Tibial nerve (tissue), 4 donors: ENCODE data around the gene USP2. TPM values are rescaled to one million over a fixed set of nuclear protein-coding genes. Genes with fewer than 3 reads are reported as not detected.

ENCODE experiments used
- DNase-seq, 2 donors: peaks; one replicate each; pipeline ENCODE4 v3.0.0-alpha.2; 2019; ENCODE audit warnings: low spot score in 2 of 2
- H3K27ac ChIP-seq, 4 donors: fragments of 200-600 bp; sonication (generic) in 3 of 4; one replicate each; pipeline ENCODE4 v1.5.1; 2017 to 2019; ENCODE audit warnings: mild to moderate bottlenecking in 1 of 4
- H3K27me3 ChIP-seq, 2 donors: fragments of 200-600 bp; sonication (generic) in 1 of 2; one replicate each; pipeline versions ENCODE4 v1.5.1 to v1.6.0; 2017 to 2019
- H3K36me3 ChIP-seq, 3 donors: fragments of 200-600 bp; sonication (generic); one replicate each; pipeline ENCODE4 v1.5.1; 2018 to 2019
- H3K4me1 ChIP-seq, 4 donors: fragments of 200-600 bp; sonication (generic) in 3 of 4; one replicate each; pipeline ENCODE4 v1.5.1; 2017 to 2019
- H3K4me3 ChIP-seq, 4 donors: fragments of 200-600 bp; sonication (generic) in 3 of 4; one replicate each; pipeline ENCODE4 v1.5.1; 2017 to 2019; ENCODE audit warnings: mild to moderate bottlenecking in 1 of 4, moderate library complexity in 1 of 4
- H3K9me3 ChIP-seq, 4 donors: fragments of 200-600 bp; sonication (generic) in 3 of 4; one replicate each; pipeline ENCODE4 v1.5.1; 2017 to 2019
- EP300 ChIP-seq, 2 donors: sonication (generic); formaldehyde crosslinking; IDR thresholded peaks; one replicate each; pipeline ENCODE4 v1.6.1; 2017; ENCODE audit warnings: antibody characterized with exemption in 2 of 2, mild to moderate bottlenecking in 1 of 2
- POLR2A ChIP-seq, 2 donors: fragments of 450-650 bp; IDR thresholded peaks; one replicate each; pipeline ENCODE4 v1.6.1; 2017; ENCODE audit warnings: antibody characterized with exemption in 2 of 2, mild to moderate bottlenecking in 2 of 2, moderate library complexity in 2 of 2
- WGBS, 2 donors: methylation state at CpG; one replicate each; pipeline ENCODE4 v1.1.5; 2018; 5-methylcytosine and 5-hydroxymethylcytosine counted together
- total RNA-seq, 4 donors: library from RNA; depleted of rRNA; stranded (reverse); fragments of >200 nt; gene quantifications; one replicate each; pipeline ENCODE4 v1.1.0, GENCODE V29; 2016
- TF ChIP-seq, protein P1 (sequence below), 5 experiments: fragments of 200-600 bp in 3 of 5; fragments of 450-650 bp in 2 of 5; sonication (generic) in 3 of 5; IDR thresholded peaks; one replicate each; pipeline ENCODE4 v1.5.1; 2016 to 2019; ENCODE audit warnings: antibody characterized with exemption in 5 of 5, mild to moderate bottlenecking in 3 of 5, moderate library complexity in 2 of 5

Gene USP2
- total RNA-seq, 4 donors from 2014 or later: 2.1 to 18.4 (median 11.6) TPM

DNA sequence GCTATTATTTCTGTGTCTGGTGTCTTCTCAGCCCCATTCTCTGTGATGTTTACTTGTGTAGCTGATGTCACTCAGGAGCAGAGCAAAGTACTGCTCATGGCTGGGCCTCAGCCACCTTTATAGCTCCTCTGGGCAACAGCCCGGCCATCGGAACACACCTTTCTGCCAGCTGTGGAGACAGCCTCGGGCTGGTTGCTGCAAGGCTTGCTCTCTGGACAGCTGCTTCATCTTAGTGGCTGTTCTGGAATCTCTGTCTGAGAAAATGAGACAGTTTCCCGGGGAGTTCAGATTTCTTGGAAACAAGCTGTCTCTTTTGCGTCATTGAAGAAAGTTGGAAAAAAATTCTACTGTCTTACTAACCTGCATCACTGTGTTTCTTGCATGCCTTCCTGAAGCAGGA, 21.5 kb upstream of the USP2 start:
- 75 to 79% methylated on average over 5 of the region's 5 CpGs for WGBS, 2 donors
- no peak overlapping the region for H3K27ac ChIP-seq
- H3K9me3 ChIP-seq: peaks cover 0 to 38% (median 0%) of the 10 kb centered on the region in 4 donors

DNA sequence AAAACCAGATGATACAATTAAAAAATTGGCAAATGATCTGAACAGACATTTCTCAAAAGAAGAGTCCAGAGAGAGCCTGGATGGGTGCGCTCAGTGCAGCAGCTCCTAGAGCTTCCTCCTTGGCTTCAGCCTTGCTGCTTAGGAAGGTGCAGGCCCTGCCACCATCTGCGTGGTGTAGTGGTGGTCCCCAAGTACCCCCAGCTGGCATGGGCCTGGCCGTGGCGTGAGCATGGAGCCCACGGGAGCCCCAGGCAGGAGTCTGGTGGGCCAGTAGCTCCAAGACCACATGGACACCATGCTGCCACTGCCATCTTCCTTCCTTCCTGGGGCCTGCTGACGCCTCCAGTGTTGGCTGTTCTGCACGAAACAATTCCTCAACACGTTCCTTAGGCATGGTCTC, 21.0 kb upstream of the USP2 start:
- WGBS, 2 donors: 85 to 95% methylated on average over 8 of the region's 8 CpGs

More for the DNA sequence above, 21.5 kb upstream of the USP2 start:
- no peaks in the 10 kb centered on the region for H3K4me1 ChIP-seq
- TF ChIP-seq POLR2A (IDR thresholded peaks at IDR 0.05): no peak
- no peaks in the 10 kb centered on the region for H3K27me3 ChIP-seq
- DNase-seq: no peak
- no peak overlapping the region for H3K4me3 ChIP-seq
- no peaks in the 10 kb centered on the region for H3K36me3 ChIP-seq

DNA sequence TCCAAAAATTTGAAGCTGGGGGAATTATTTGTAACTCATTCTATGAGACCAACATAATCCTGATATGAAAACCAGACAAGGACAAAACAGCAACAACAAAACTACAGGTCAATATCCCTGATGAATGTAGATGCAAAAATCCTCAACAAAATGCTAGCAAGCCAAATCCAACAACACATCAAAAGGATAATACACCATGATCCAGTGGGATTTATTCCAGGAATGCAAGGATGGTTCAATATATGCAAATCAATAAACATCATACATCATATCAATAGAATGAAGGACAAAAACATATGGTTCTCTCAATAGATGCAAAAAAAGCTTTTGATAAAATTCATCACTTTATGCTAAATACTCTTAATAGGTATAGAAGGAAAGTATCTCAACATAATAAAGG, 19.4 kb upstream of the USP2 start:
- H3K9me3 ChIP-seq: peaks cover 0 to 47% (median 0%) of the 10 kb centered on the region in 4 donors
- H3K27ac ChIP-seq: no peak overlapping the region
- no peaks in the 10 kb centered on the region for H3K36me3 ChIP-seq
- no peaks in the 10 kb centered on the region for H3K4me1 ChIP-seq
- H3K27me3 ChIP-seq: no peaks in the 10 kb centered on the region
- H3K4me3 ChIP-seq: no peak overlapping the region
- no peak for TF ChIP-seq EP300 (IDR thresholded peaks at IDR 0.05)
- TF ChIP-seq POLR2A (IDR thresholded peaks at IDR 0.05): no peak
- TF ChIP-seq, protein P1, sequence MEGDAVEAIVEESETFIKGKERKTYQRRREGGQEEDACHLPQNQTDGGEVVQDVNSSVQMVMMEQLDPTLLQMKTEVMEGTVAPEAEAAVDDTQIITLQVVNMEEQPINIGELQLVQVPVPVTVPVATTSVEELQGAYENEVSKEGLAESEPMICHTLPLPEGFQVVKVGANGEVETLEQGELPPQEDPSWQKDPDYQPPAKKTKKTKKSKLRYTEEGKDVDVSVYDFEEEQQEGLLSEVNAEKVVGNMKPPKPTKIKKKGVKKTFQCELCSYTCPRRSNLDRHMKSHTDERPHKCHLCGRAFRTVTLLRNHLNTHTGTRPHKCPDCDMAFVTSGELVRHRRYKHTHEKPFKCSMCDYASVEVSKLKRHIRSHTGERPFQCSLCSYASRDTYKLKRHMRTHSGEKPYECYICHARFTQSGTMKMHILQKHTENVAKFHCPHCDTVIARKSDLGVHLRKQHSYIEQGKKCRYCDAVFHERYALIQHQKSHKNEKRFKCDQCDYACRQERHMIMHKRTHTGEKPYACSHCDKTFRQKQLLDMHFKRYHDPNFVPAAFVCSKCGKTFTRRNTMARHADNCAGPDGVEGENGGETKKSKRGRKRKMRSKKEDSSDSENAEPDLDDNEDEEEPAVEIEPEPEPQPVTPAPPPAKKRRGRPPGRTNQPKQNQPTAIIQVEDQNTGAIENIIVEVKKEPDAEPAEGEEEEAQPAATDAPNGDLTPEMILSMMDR (IDR thresholded peaks at IDR 0.05): no peak
- no peak for DNase-seq

More for the DNA sequence above, 21.0 kb upstream of the USP2 start:
- H3K27me3 ChIP-seq: no peaks in the 10 kb centered on the region
- no peak for DNase-seq
- peaks cover 0 to 44% (median 0%) of the 10 kb centered on the region in 4 donors for H3K9me3 ChIP-seq
- H3K4me1 ChIP-seq: no peaks in the 10 kb centered on the region
- H3K36me3 ChIP-seq: no peaks in the 10 kb centered on the region
- H3K4me3 ChIP-seq: no peak overlapping the region
- TF ChIP-seq POLR2A (IDR thresholded peaks at IDR 0.05): no peak
- TF ChIP-seq, protein P1 (IDR thresholded peaks at IDR 0.05): no peak
- no peak for TF ChIP-seq EP300 (IDR thresholded peaks at IDR 0.05)
- no peak overlapping the region for H3K27ac ChIP-seq

DNA sequence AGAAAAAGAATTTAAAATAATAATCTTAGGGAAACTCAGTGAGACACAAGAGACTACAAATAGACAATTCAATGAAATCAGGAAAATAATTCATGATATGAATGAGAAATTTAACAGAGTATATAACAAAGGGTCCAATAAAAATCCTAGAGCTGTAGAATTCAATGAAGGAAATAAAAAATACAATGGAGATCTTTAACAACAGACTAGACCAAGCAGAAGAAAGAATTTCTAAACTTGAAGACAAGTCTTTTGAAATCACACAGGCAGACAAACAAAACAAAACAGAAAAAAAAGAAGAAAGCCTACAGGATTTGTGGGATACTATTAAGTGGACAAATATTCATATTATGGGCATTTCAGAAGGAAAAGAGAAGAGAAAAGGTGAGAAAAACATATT, 16.2 kb upstream of the USP2 start:
- Histone ChIP-seq H3K4me3 (no peak overlapping the region), H3K27ac (no peak overlapping the region), H3K36me3 (no peaks in the 10 kb centered on the region), H3K4me1 (no peaks in the 10 kb centered on the region), H3K27me3 (no peaks in the 10 kb centered on the region), H3K9me3 (peaks cover 0 to 47% (median 0%) of the 10 kb centered on the region in 4 donors)
- DNase-seq: no peak
- TF ChIP-seq, protein P1 (IDR thresholded peaks at IDR 0.05): no peak
- TF ChIP-seq EP300 (IDR thresholded peaks at IDR 0.05) (no peak), POLR2A (IDR thresholded peaks at IDR 0.05) (no peak)

DNA sequence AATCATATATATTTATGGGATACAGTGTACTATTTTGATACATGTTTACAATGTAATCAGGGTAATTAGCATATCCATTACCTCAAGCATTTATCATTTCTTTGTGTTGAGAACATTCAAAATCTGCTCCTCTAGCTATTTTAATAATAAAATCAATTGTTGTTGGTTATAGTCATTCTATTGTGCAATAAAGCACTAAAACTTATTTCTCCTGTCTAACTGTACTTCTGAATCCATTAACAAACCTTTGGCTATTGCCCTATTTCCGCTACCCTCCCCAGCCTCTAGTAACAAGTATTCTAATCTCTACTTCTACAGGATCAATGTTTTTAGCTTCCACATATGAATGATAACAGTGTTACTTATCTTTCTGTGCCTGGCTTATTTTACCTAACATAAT, 15.3 kb upstream of the USP2 start:
- Histone ChIP-seq H3K36me3 (no peaks in the 10 kb centered on the region), H3K9me3 (peaks cover 0 to 46% (median 0%) of the 10 kb centered on the region in 4 donors), H3K4me1 (no peaks in the 10 kb centered on the region), H3K27me3 (no peaks in the 10 kb centered on the region), H3K27ac (no peak overlapping the region), H3K4me3 (no peak overlapping the region)
- DNase-seq: no peak
- 81 to 91% methylated on average over 1 of the region's 1 CpG for WGBS, 2 donors
- no peak for TF ChIP-seq POLR2A (IDR thresholded peaks at IDR 0.05)
- TF ChIP-seq, protein P1 (IDR thresholded peaks at IDR 0.05): no peak
- TF ChIP-seq EP300 (IDR thresholded peaks at IDR 0.05): no peak

DNA sequence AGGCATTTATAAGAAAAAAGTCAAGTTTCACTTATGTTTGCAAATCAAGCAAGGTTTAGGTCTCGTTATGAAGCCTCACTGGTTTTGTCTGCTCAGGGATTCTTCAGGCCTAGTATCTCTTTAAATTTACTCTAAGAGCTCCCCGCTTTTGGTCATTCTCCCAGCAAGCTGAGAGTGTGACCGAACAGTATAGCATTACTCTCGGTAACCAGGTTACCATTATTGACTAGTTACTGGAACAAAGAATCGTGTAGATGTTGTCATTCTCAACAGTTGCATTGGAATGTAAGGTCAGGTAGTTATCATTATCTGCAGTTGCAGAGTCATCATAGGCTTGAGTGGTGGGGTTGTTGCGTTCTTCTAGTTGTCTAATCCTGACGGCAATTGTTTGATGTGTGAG, 9.8 kb upstream of the USP2 start:
- TF ChIP-seq, protein P1 (IDR thresholded peaks at IDR 0.05): no peak
- TF ChIP-seq POLR2A (IDR thresholded peaks at IDR 0.05): no peak
- no peak for TF ChIP-seq EP300 (IDR thresholded peaks at IDR 0.05)
- no peaks in the 10 kb centered on the region for H3K36me3 ChIP-seq
- no peak for DNase-seq
- no peak overlapping the region for H3K4me3 ChIP-seq
- no peaks in the 10 kb centered on the region for H3K4me1 ChIP-seq
- 87 to 88% methylated on average over 7 of the region's 7 CpGs for WGBS, 2 donors
- H3K27ac ChIP-seq: no peak overlapping the region
- no peaks in the 10 kb centered on the region for H3K9me3 ChIP-seq
- no peaks in the 10 kb centered on the region for H3K27me3 ChIP-seq
